BLaER1 (cell line): ENCODE measurements around the gene ASAP2.
"Not testable (repeated sequence)": the region's sequence is repeated elsewhere in the genome, so short reads cannot be mapped to it uniquely, and the experiment has no call there.

Experiments used
- H3K27ac ChIP-seq: shearing (Covaris generic); formaldehyde crosslinking; 2 replicates; pipeline ENCODE4 v1.8.1; 2022
- H3K27me3 ChIP-seq: shearing (Covaris generic); formaldehyde crosslinking; 2 replicates; pipeline ENCODE4 v1.8.1; 2022
- H3K36me3 ChIP-seq: shearing (Covaris generic); formaldehyde crosslinking; 2 replicates; pipeline ENCODE4 v1.8.1; 2022
- H3K4me1 ChIP-seq: shearing (Covaris generic); formaldehyde crosslinking; 2 replicates; pipeline ENCODE4 v1.8.1; 2022
- H3K4me2 ChIP-seq: shearing (Covaris generic); formaldehyde crosslinking; 2 replicates; pipeline ENCODE4 v1.8.1; 2022
- H3K4me3 ChIP-seq: shearing (Covaris generic); formaldehyde crosslinking; 2 replicates; pipeline ENCODE4 v1.8.1; 2022
- H3K9ac ChIP-seq: shearing (Covaris generic); formaldehyde crosslinking; 2 replicates; pipeline ENCODE4 v1.8.1; 2022
- H3K9me3 ChIP-seq: shearing (Covaris generic); formaldehyde crosslinking; 2 replicates; pipeline ENCODE4 v1.8.1; 2022
- H4K20me1 ChIP-seq: shearing (Covaris generic); formaldehyde crosslinking; 2 replicates; pipeline ENCODE4 v1.8.1; 2022
- Cebpa-rat ChIP-seq: shearing (Covaris generic); IDR thresholded peaks from 2 replicates; pipeline ENCODE4 v1.8.1; 2022

The ASAP2 gene

GRCh38 chr2:9211496-9211895 lies 4.9 kb downstream of the ASAP2 start:
- peaks cover 88% of the 10 kb centered on the region for H4K20me1 ChIP-seq
- H3K4me1 ChIP-seq, result peaks cover 39% of the 10 kb centered on the region
- peaks cover 38% of the 10 kb centered on the region for H3K36me3 ChIP-seq
- H3K27me3 ChIP-seq, result no peaks in the 10 kb centered on the region
- no peak overlapping the region for H3K4me3 ChIP-seq
- H3K4me2 ChIP-seq, result no peak overlapping the region
- no peak for TF ChIP-seq Cebpa-rat
- H3K9ac ChIP-seq, result no peak overlapping the region
- no peaks in the 10 kb centered on the region for H3K9me3 ChIP-seq
- no peak overlapping the region for H3K27ac ChIP-seq

- H3K4me2 ChIP-seq, result no peak overlapping the region
- H3K9ac ChIP-seq, result no peak overlapping the region
- no peak for TF ChIP-seq Cebpa-rat
- peaks cover 45% of the 10 kb centered on the region for H3K4me1 ChIP-seq
- H3K27me3 ChIP-seq, result no peaks in the 10 kb centered on the region
- peaks cover 95% of the 10 kb centered on the region for H4K20me1 ChIP-seq
- peaks cover 44% of the 10 kb centered on the region for H3K36me3 ChIP-seq
- 0 out of 2 replicates have a peak, but pooled peaks cover 6% of the 10 kb centered on the region for H3K9me3 ChIP-seq
- H3K27ac ChIP-seq, result no peak overlapping the region
- H3K4me3 ChIP-seq, result no peak overlapping the region
These were observed 5.5 kb downstream of the ASAP2 start for GRCh38 chr2:9212010-9212635.

- Histone ChIP-seq H3K27ac (no peak overlapping the region), H4K20me1 (peaks cover 96% of the 10 kb centered on the region), H3K36me3 (peaks cover 51% of the 10 kb centered on the region), H3K4me3 (no peak overlapping the region), H3K4me2 (no peak overlapping the region), H3K27me3 (no peaks in the 10 kb centered on the region), H3K9ac (no peak overlapping the region), H3K9me3 (peaks cover 10% of the 10 kb centered on the region; the same call in 1 of the 2 replicates), H3K4me1 (peaks cover 46% of the 10 kb centered on the region)
- TF ChIP-seq Cebpa-rat, result no peak
These were observed 6.2 kb downstream of the ASAP2 start for GRCh38 chr2:9212661-9213411.

- no peak overlapping the region for H3K27ac ChIP-seq
- no peak overlapping the region for H3K4me2 ChIP-seq
- H4K20me1 ChIP-seq, result peaks cover 97% of the 10 kb centered on the region
- H3K36me3 ChIP-seq, result peaks cover 58% of the 10 kb centered on the region
- H3K27me3 ChIP-seq, result no peaks in the 10 kb centered on the region
- H3K9me3 ChIP-seq, result peaks cover 17% of the 10 kb centered on the region
- no peak for TF ChIP-seq Cebpa-rat
- peaks cover 43% of the 10 kb centered on the region for H3K4me1 ChIP-seq
- no peak overlapping the region for H3K4me3 ChIP-seq
- H3K9ac ChIP-seq, result no peak overlapping the region
These were observed 7.0 kb downstream of the ASAP2 start for GRCh38 chr2:9213477-9214051.

GRCh38 chr2:9214873-9215272 lies 8.3 kb downstream of the ASAP2 start:
- Histone ChIP-seq H3K27ac (no peak overlapping the region), H3K4me3 (no peak overlapping the region), H3K9me3 (peaks cover 30% of the 10 kb centered on the region), H3K4me1 (peaks cover 30% of the 10 kb centered on the region), H4K20me1 (peaks cover 91% of the 10 kb centered on the region), H3K36me3 (peaks cover 66% of the 10 kb centered on the region), H3K4me2 (no peak overlapping the region), H3K9ac (no peak overlapping the region), H3K27me3 (no peaks in the 10 kb centered on the region)
- no peak for TF ChIP-seq Cebpa-rat

- no peak overlapping the region for H3K27ac ChIP-seq
- peaks cover 23% of the 10 kb centered on the region for H3K4me1 ChIP-seq
- peaks cover 67% of the 10 kb centered on the region for H3K36me3 ChIP-seq
- no peak for TF ChIP-seq Cebpa-rat
- peaks cover 83% of the 10 kb centered on the region for H4K20me1 ChIP-seq
- H3K9ac ChIP-seq, result no peak overlapping the region
- H3K4me3 ChIP-seq, result no peak overlapping the region
- H3K27me3 ChIP-seq, result no peaks in the 10 kb centered on the region
- no peak overlapping the region for H3K4me2 ChIP-seq
- H3K9me3 ChIP-seq, result peaks cover 37% of the 10 kb centered on the region
These were observed 9.1 kb downstream of the ASAP2 start for GRCh38 chr2:9215680-9216079.

- H3K27ac ChIP-seq, H3K9ac ChIP-seq, H3K27me3 ChIP-seq, H3K4me3 ChIP-seq, H3K4me2 ChIP-seq: not testable (repeated sequence)
- peaks cover 42% of the 10 kb centered on the region for H3K9me3 ChIP-seq
- peaks cover 71% of the 10 kb centered on the region for H3K36me3 ChIP-seq
- H4K20me1 ChIP-seq, result peaks cover 81% of the 10 kb centered on the region
- peaks cover 21% of the 10 kb centered on the region for H3K4me1 ChIP-seq
These were observed 9.5 kb downstream of the ASAP2 start for GRCh38 chr2:9216143-9216542.

GRCh38 chr2:9217838-9218770 lies 11.5 kb downstream of the ASAP2 start:
- TF ChIP-seq Cebpa-rat, result no peak
- Histone ChIP-seq H3K27ac (no peak overlapping the region), H3K4me2 (no peak overlapping the region), H4K20me1 (peaks cover 75% of the 10 kb centered on the region), H3K9me3 (peaks cover 44% of the 10 kb centered on the region), H3K9ac (no peak overlapping the region), H3K4me3 (no peak overlapping the region), H3K36me3 (peaks cover 65% of the 10 kb centered on the region), H3K4me1 (peaks cover 7% of the 10 kb centered on the region), H3K27me3 (no peaks in the 10 kb centered on the region)

- H3K27me3 ChIP-seq, result no peaks in the 10 kb centered on the region
- TF ChIP-seq Cebpa-rat, result no peak
- H3K36me3 ChIP-seq, result peaks cover 55% of the 10 kb centered on the region
- H3K4me1 ChIP-seq, result peaks cover 7% of the 10 kb centered on the region
- no peak overlapping the region for H3K4me3 ChIP-seq
- no peak overlapping the region for H3K4me2 ChIP-seq
- H4K20me1 ChIP-seq, result peaks cover 75% of the 10 kb centered on the region
- no peak overlapping the region for H3K27ac ChIP-seq
- peaks cover 44% of the 10 kb centered on the region for H3K9me3 ChIP-seq
- no peak overlapping the region for H3K9ac ChIP-seq
These were observed 12.4 kb downstream of the ASAP2 start for GRCh38 chr2:9219027-9219445.
